ENCODE data around the gene NANOS2.

Gene NANOS2

DNA sequence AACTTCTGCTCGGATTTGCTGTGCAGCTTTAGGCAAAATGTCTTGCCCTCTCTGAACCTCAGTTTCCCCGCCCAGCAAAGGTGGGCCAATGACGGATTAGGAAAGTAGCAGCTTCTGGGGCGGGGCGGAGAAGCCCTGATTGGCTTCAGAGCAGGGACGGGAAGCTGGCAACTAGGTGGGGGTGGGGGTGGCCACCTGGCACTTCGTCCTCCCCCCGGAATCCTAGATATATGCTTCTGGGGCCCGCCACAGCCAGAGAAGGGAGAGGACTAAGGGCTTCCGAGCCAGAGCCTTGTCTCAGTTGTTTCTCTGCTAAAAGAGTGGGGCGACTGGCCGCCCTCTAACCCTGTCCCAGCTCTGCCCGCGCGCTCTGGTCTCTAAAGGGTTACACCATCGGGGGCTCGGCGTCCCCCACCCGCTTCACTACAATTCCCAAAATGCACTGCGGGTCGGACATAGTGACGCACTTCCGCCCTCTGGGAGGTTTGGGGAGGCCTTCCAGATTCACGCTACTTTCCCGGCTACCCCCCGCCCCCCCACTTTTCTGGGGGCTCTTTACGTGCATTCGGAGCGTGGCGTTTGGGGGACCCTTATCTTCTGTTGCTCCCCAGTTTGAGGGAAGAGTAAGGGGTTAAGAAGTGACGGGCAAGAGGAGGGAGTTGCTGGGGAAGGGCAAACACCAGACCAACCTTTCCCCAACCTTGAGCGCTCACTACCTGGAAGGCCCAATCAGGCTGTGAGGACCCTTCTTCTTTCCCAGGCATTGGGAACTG is 28.0 kb downstream of the NANOS2 start:
- no peak for TF ChIP-seq CTCF (IDR thresholded peaks at IDR 0.05)
- no peaks in the 10 kb centered on the region for H3K27me3 Mint-ChIP-seq (ENCODE audit: low read depth, poor library complexity)

DNA sequence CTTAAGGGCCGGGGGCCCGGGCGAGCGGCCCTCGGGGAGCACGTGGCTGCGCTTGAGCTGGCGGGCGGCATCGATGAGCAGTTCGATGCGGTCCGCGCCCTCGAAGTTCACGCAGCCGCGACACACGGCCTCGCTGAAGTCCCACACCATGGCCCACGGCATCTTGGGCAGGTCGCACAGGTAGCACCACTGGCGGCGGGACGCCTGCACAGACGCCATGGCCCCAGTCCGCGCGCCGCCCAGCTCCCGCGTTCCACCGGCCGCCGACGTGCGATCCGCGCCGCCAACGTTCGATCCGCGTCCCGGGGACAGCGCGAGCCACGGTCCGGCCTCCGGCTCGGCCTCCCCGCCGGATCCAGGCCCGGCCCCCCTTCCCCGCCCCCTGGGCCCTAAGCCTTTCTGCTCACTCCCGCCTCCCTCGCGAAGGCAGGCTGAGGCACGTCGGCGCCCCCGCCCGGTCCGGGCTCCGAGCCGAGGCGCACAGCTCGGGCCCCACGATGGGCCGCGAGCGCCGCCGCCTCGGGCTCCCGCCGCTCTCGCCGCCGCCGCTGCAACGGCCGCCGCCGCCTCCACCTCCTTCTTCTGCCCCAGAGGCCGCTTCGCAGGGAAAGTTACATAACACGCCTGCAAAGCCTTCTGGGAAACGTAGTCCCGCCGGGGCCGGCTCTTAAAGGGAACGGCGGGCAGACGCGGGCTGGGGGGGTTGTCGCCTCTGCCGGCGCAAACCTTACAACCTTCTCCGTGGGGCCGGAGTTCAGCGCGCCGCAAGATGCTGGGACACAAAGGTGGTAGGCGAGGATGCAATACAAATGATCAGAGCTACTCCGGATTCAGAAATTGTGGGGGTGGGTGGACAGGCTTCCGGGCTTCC is 28.8 kb downstream of the NANOS2 start, which contains the start of gene IRF2BP1:
Gene IRF2BP1 (minus strand): TSS at position 586 of the 871 bp plus-strand sequence. CDS start 367 bp downstream, at position 219.
- Mint-ChIP-seq H3K4me1 (peaks cover 34% of the 10 kb centered on the region), H3K27ac (peak within 1 kb of the TSS; percentile 99), H3K27me3 (ENCODE audit: low read depth, poor library complexity) (no peaks in the 10 kb centered on the region), H3K9me3 (no peaks in the 10 kb centered on the region), H3K4me3 (peak within 1 kb of the TSS; percentile 94), H3K36me3 (ENCODE audit: low read depth) (peaks cover 5% of the 10 kb centered on the region)
- peak; percentile 92 for DNase-seq
- TF ChIP-seq CTCF (IDR thresholded peaks at IDR 0.05) = no peak

More for the DNA sequence above, 28.0 kb downstream of the NANOS2 start:
- H3K9me3 Mint-ChIP-seq = no peaks in the 10 kb centered on the region
- peaks cover 26% of the 10 kb centered on the region for H3K4me1 Mint-ChIP-seq
- H3K4me3 Mint-ChIP-seq = peak overlapping the region; percentile 94
- peaks cover 5% of the 10 kb centered on the region for H3K36me3 Mint-ChIP-seq (ENCODE audit: low read depth)
- peak overlapping the region; percentile 99 for H3K27ac Mint-ChIP-seq
- DNase-seq = peak; percentile 90

DNA sequence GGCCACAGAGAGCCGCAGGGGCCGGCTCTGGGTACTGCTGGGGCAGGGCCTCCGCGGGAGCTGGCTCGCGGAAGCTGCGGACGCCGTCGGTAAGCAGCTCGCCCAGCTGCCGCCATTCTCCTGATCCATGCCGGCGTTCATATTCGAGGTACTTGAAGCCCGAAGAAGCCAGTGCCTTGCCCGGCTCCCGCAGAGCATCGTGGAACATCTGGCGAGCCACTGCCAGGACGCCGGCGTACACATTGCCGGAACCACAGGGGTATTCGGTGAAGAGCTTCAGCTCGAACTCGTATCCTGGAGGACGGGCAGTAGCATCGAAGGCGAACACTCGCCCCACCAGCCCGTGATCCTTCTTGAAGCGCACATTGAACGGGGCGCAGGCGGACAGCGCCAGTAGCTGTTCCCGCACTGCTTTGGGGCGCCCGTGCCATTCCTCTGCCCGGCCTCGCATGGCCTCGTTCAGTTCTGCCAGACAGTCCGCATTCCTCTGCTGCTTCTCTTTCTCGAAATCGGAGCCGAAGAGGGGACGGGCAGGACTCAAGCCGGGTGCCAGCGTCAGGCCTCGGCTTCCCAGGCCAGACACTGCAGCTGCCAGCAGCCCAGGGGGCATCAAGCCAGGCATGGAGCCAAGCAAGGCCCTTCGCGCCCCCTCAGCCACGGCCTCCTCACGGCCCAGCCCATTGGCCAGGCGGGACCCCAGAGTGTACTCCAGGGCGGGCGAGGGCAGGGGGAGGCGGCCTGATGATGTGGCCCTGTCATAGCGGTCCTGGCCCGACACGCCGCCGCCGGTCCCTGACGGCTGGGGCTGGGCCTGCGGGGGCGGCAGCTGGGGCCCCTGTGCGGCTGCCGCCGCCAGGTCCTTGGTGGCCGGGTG is 29.7 kb downstream of the NANOS2 start:
- Mint-ChIP-seq H3K27me3 (ENCODE audit: low read depth, poor library complexity) (peaks cover 1% of the 10 kb centered on the region), H3K4me1 (peaks cover 35% of the 10 kb centered on the region), H3K9me3 (no peaks in the 10 kb centered on the region), H3K27ac (no peak overlapping the region), H3K4me3 (peak overlapping the region; percentile 71), H3K36me3 (ENCODE audit: low read depth) (peaks cover 5% of the 10 kb centered on the region)
- peak; percentile 39 for DNase-seq
- TF ChIP-seq CTCF (IDR thresholded peaks at IDR 0.05) = no peak

GRCh38 chr19:45883881-45884681 is 30.5 kb downstream of the NANOS2 start:
- H3K4me1 Mint-ChIP-seq = peaks cover 35% of the 10 kb centered on the region
- peaks cover 4% of the 10 kb centered on the region for H3K27me3 Mint-ChIP-seq (ENCODE audit: low read depth, poor library complexity)
- DNase-seq = no peak
- no peaks in the 10 kb centered on the region for H3K9me3 Mint-ChIP-seq
- peak overlapping the region; percentile 77 for H3K4me3 Mint-ChIP-seq
- TF ChIP-seq CTCF (IDR thresholded peaks at IDR 0.05) = no peak
- H3K36me3 Mint-ChIP-seq (ENCODE audit: low read depth) = peaks cover 5% of the 10 kb centered on the region
- no peak overlapping the region for H3K27ac Mint-ChIP-seq

DNA sequence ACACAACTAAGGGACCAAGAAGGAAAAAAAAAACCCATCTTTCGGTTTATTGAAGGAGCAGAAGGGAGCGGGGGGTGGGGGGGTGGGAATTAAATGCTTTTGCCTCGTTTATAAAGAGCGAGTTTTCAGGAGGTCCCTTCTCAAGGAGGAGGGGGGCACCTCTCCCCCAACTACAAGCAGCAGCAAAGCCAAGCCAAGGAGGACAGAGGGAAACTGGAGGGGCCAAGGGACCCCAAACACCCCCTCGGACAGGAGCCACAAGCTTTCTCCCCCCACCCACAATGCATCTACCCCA is 31.0 kb downstream of the NANOS2 start:
- Mint-ChIP-seq H3K4me3 (peak overlapping the region; percentile 77), H3K27me3 (ENCODE audit: low read depth, poor library complexity) (peaks cover 4% of the 10 kb centered on the region), H3K9me3 (no peaks in the 10 kb centered on the region), H3K4me1 (peaks cover 39% of the 10 kb centered on the region), H3K36me3 (ENCODE audit: low read depth) (peaks cover 5% of the 10 kb centered on the region), H3K27ac (no peak overlapping the region)
- TF ChIP-seq CTCF (IDR thresholded peaks at IDR 0.05) = peak; percentile 11
- DNase-seq = no peak
